Head of caudate nucleus (tissue), 42 donors: Measurements from ENCODE around the gene WDSUB1.

Experiments
- DNase-seq, 42 donors: peaks; one replicate each; pipeline versions ENCODE4 v3.0.0 to v3.0.0-alpha.2; 2020 to 2021; ENCODE audit warnings: mixed read lengths in 7 of 42
- intact Hi-C: fragments of 100-400 bp; cut with DNase I; formaldehyde crosslinking; loops from one replicate; pipeline ENCODE4 v1.15.0; 2022

WDSUB1 gene

DNA sequence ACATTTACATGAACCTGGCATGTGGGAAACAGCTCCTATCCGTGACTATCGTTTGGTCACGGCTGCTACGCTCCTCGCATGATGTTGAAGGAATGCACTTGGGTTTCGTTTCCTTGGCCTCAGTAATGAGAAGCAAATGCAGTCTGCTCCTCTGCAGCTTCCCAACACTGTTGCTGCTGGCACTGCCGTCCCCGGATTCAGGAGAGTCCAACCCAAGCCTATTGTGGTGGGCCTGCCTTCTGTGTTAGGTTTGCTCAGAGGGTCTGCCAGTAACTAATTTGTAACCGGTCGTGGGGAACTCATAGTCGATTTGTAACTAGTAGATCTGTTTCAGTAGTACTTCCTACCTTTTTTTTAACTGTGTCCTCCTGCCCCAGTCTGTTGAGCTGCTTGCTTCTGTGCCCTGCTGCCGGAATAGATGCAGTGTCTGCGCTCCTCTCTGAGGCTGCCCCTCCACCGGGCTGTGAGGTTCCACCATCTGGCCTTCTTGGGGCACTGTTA lies 58.4 kb downstream of the WDSUB1 start:
- intact Hi-C loops = no loop called here
- DNase-seq = peak in 4 of 42 donors; percentile 21 to 50 (median 30)

DNA sequence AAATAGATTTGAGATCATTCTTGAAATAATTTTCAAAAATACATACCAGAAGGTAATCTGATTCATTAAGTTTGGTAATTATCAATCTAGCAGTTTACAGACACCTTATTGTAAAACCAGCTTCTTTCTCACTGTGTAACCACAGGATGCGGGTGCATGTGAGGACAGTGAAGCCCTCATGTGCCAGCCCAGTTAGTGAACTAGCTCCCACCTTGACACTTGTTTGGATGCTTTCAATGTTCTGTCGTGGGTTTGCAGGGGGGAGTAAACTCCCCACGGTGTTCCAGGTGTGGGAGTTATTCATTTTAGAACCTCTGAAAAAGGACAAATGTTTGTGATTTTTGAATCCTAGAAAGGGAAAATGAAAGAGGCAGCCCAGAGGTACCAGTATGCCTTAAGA lies 59.0 kb downstream of the WDSUB1 start:
- peak in 2 of 42 donors; percentile 16 to 40 for DNase-seq
- intact Hi-C loops = no loop called here

DNA sequence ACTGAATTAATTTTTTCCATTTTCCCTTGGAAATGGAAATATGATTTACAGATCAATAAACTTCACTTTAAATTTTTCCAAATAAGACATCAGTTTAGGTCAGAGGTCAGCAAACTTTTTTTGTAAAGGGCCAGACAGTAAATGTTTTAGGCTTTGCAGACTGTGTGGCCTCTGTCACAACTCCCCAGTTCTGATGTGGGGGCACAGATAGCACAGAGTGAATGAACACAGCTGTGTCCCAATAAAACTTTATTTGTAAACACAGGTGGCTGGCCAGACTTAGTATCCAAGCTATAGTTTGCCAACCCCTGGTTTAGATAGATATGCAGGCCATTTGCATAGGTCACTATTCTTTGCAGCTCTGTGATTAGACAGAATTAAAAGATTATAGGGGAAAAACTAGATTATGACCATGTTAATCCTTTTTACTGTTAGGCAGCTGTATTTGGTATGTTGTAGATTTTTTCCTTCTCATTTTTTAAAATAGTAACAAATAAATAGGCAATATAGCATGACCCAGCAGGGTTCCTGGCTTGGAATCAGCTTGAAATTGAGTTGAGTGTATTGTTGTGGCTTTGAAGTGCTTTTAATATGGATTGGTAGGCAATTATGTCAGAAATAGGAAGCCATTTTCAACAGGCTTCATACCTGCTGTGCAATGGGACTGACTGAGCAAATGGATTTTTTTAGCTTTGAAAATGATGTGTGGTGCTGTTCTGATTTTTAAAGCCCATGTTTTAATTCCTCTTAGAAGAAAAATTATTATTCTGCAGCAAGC lies 59.7 kb downstream of the WDSUB1 start:
- DNase-seq = no peak
- intact Hi-C loops = no loop called here

DNA sequence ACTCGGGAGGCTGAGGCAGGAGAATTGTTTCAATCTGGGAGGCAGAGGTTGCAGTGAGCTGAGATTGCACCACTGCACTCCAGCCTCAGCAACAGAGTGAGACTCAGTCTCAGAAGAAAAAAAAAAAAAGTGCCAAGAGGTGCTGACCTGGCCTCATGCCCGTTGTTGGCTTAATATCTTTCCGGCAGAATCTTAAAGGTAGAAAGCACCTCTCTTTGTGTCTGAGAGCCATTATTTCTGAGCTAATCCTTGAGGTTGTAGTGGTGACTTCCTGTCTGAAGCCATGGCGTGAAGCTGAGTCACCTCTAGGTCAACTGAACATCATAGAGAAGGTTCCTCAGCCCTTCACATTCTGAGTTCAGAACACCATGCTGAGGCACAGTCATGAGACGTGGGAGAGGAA lies 60.4 kb downstream of the WDSUB1 start:
- DNase-seq = peak in 1 of 42 donors; percentile 39
- intact Hi-C loops = no loop called here

DNA sequence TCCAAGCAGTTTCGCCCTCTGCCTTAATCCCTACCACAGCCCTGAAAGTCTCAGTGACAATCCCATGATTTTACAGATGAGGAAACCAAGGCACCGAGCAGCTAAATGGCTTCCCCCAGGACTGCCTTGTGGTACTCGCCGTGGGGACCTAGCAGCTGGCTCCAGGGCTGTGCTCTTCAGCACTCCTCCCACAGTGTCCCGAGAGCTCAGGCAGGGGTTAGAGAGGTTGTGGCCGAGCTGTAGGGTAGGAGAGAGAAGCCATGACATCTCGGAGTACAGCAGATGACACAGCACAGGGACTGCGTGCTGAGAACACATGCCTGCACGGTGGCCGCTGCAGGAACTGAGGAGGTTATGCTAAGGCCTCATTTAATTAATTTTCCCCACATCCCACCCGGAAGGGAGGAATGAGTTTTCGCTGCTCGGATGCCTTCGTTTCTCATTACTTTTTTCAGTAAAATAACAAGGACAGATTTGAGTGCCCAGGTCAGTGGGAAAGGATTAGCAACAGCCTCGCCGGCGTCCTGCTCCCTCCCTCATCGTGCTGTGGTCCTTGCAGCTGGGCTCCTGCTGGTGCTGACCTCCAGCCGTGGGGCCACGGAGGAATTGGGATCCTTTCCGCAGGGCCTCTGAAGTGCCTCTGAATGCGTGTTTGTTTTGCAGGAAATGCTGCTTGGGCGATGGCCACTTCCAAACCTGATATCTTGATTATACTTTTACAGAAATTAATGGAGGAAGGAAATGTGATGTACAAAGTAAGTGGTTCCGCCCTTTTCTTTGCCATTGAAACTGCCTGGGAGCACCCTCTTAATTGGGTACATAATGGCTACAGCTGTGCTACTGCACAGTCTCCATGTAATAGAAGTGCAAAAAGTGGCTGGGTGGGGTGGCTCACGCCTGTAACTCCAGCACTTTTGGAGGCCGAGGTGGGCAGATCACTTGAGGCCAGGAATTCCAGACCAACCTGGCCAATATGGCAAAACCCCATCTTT lies 61.2 kb downstream of the WDSUB1 start:
- DNase-seq = peak in 1 of 42 donors; percentile 41
- intact Hi-C loops = no loop called here

DNA sequence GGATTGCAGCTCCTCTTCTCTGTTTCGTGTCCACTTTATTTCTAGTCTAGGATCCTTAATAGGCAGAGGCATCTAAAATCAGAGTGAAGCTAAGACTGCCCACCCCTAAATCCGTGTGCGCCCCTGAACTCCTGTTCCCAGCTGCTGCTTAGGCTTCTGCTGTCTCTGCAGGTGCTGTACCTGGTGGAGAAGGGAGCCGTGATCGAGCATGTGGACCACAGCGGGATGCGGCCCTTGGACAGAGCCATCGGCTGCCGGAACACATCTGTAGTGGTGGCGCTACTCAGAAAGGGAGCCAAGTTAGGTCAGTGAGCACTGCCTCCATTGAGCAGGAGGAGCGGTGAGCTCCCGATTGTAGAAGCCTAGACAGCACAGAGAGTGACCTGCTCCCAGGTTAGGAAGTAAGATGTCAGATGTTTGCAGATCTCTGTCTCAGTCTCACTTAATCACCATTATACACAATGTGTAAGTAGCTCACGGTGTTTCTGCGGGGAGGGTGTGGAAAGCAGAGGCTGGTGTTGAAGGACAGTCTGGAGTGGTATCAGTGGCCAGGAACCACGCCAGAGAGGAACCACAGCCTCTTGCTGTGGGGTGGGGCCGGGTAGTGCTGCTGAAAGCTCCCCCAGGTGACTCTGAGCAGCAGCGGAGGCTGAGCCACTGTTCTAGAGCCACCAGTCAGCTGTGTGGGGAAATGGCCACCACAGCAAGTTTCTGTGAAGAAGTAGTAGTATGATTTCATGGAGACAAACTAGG lies 62.3 kb downstream of the WDSUB1 start:
- intact Hi-C loops = no loop called here

DNA sequence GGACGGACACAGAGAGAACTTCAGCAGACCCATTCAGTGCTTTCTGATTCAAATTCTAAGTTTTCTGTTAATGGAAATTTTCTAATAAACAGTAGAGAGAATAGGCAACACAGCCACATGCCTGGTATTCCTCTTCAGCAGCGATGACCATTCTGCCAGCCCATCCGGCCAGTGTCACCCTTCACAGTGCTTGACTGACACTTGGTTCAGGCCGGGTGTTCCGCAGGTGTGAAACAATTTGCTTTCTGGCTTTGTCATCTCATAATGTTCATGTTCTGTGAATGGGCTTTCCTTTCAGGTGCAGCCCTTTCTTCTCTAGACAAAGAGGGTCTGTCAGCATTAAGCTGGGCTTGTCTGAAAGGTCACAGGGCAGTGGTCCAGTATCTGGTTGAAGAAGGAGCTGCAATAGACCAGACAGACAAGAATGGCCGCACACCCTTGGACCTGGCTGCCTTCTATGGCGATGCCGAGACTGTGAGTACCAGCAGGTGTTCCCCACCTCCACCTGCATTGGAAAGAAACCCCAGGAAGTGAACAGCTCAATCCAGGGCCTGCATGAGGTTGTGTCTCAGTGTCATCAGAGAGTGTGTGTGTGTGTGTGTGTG lies 67.0 kb downstream of the WDSUB1 start:
- intact Hi-C loops = no loop called here
- peak in 1 of 42 donors; percentile 37 for DNase-seq

More for the DNA sequence above, 62.3 kb downstream of the WDSUB1 start:
- DNase-seq = peak in 1 of 42 donors; percentile 28

DNA sequence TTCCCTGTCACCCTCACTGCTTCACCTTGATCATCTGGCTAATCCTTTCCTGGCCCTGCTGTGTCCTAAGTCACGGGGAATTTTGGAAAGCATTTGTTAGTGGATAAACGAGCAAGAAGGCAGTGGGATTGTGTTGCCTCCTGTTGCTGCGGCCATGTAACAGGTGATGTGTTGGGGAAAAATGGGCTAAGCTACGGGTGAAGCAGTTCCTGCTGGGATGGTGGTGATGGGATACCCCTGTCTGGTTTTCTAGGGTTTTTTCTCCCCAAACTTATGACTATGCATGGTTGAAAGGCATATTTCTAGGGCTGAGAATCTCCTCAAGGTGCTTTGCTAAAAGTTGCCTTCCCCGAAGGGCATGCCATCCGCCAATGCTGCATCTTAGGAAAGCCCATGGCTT lies 68.1 kb downstream of the WDSUB1 start:
- DNase-seq = no peak
- intact Hi-C loops = no loop called here

DNA sequence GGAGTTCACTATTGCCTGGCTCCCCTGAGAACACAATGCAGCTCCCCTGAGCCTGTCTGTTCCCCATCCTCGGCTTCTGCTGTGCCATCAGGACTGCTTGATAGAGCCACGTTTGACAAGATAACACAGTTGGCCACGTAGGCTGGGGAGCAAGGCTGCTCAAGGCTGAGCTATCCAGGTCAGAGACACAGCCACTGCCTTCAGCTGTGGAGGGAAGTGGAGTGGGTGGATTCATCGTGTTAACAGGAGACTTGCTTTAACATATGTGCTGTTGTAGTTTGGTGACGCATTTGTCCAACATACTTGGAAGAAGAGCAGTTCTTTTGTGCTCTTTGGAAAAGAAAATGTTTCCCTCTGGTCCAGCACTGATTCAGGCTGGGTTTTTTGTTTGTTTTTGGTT lies 68.8 kb downstream of the WDSUB1 start:
- intact Hi-C loops = no loop called here
- no peak for DNase-seq

DNA sequence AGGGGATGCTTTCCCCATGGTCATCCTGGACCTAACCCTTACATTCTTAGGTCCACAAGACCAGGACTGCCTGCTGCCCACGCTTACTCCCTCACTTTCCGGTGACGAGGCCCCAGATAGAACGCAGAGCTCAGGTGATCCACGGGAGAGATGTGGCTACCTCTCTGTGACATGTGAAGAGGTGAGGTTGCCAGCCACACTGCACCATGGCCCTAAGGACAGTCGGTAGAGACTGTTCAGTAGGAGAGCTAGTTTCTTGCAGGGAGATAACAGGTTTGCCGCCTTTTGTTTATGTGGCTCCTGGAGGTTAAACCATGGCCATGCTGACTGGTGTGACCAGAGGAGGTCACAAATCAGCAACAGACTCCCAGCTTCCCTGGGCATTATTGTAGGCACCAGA lies 71.4 kb downstream of the WDSUB1 start:
- intact Hi-C loops = no loop called here
- no peak for DNase-seq

DNA sequence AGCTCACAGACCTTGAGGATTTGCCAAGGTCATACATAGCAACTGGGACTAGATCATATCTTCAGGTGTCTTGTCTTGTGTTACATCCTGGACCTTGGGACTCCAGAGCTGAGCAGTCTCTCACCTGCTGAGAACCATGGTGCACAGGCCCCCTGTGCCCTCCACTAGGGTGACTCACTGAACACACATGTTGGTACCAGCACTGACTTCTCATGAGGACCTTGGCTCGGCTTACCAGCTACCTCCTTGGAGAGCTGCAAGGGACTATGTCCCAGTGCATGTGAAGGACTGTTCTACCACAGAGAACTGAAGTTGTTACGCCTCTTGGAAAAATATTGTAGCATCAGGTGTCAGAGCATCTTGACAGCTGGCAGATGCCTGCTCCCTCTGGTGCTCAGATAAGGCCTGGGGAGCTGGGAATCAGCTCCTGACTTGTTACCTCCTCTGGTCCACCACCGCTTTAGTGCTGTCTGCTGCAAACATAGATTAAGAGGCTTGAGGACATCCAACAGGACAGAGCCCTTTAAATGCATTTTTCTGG lies 72.1 kb downstream of the WDSUB1 start:
- no peak for DNase-seq
- intact Hi-C loops = no loop called here

DNA sequence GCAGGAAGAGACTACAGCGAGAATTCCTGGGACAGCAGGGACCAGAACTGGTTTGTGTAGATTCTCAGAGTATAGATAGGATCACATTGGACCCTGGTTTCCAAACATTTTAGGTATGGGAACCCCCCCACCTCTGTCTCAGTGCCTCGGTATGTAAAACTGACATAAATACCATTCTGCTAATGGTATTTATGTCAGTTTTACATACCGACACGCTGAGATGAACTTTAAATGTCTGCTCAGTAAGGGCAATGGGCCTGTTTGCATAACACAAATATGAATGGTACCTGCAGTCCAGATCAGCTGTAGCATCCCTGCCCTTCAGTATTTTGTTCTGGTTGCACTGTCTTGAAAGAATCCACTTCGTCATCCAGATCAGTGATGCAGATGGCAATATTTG lies 73.2 kb downstream of the WDSUB1 start:
- intact Hi-C loops = no loop called here
- DNase-seq = no peak

DNA sequence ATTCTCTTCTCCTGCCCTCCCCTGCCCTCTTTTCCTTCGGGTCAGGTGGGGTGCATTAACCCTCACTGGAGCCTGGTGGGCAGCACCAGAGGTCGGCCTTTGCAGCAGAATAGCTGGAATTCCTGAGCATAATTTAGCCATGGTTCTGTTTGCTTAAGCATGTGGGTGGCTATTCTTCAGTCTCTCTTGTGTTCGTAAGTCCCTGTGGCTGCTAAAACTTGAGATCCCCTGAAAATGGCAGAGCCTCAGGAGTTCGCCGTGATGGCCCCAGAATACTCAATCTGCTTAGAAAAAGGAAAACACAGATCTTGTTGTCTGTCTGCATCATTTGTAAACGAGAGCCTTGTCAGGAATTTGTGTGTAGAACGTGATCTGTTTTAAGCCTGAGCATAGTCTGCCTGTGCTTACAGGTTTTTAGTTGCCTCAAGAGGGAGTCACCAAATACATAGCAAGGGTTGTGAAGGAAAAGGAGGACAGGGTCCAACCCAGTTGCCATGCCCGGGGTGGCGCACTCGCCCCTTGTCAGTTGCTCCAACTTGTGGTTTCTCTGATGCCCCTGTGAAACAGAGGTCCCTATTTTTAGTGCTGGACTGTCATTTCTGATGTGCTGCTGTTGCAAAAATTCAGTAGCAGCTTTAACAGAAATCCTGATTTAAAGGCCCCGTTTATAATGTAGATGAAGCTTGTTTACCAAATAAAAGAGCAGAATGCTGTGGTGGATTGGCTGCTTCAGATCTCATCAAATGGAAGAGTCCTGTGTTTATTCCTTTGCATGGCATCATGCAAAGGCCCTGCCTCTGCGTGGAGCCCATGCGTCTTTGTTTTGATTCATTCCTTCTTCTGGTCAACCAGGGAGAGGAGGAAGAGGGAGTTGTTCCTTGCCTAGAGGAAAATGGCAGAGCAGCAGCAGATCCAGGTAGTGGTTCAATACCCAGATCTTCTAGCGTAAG lies 74.8 kb downstream of the WDSUB1 start:
- intact Hi-C loops = no loop called here
- peak in 4 of 42 donors; percentile 18 to 61 (median 38) for DNase-seq

DNA sequence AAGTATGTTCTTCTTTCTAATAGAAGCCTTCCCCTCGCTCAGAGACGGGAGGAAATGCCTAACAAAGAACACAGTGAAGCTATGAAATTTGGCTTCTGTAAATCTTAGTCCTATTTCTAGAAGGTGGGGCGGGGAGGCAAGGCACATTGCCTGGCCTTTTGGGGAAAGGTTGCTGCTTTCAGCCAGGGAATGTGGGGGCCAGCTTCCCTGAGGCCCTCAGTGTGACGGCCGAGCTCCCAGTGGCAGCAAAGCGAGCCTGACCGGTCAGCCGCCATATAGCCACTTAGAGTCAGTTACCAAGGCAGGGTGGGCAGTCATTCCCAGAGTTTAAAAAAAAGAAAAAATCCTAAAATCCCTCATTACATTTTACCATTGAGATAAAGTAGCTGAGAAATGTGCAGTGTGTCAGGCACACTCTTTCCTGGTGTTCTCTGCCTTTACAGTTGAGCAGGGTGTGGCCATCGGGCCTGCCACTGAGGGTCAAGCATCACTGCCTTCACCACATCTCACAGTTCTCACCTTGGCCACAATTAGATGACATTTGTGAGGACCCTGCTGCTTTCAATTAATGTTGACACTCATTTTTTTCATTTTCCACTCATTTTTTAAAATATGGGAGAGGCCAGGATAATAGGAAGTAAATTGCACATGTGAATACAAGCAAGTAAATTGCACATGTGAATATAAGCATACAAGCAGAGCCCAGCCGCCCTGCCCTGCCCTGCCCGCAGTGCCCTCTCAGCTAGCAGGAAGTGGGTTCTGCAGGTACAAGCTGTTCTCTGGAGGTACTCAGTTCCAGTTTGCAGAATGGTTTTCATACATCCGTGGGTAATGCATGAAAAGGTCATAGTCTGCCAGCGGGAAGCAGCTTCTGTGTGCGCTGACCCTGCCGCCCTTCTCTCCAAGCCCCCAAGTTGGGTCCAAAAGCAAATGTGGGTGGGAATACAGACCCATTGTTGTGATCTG lies 76.9 kb downstream of the WDSUB1 start:
- intact Hi-C loops = no loop called here
- no peak for DNase-seq

DNA sequence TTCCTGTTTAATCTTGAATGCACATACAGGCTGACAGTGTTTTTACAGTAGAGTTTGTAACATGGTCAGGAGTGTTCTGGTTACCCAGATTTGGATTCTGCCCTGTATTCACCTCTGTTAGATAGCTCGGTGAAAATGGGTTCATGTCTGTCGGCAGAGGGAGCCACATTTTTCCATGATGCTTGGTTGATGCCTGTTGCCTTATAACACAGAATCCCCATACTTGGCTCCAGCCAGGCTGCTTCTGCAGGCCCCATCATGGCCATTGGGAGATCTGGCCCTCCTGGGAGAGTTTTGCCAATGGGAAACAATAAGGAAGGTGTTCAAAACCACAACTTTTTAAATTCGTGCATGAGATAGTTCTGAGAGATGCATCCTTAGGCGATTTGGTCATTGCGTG lies 78.1 kb downstream of the WDSUB1 start:
- DNase-seq = no peak
- intact Hi-C loops = no loop called here

DNA sequence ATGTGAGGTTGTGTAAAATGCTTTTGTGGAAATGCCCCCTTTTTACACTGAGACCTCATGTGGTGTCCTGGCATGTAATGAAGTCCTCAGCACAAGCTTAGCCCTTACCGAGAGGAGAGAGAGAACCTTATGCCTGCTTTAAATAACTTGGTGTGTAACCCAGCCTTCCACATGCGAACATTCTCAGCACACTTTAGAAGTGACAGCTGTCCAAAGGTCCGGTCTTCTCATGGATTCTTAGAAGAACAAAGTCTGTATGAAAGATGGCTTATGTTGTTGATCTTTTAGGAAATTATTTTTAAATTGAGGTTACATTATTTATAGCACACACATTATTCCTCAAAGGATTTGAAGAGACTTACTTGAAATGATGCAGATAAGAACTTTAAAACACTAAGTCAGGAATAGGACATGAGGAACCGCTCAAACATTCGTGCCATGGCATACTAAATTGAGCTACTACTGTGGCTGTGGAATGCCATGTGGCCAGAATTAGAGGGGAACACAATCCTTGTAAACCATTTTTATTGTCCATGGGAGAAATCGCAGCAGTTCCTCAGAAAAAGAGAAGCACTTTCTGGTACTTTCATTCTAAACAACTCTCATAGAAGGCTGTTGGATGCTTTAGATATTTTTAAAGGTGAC lies 79.6 kb downstream of the WDSUB1 start:
- DNase-seq = no peak

More for the DNA sequence above, 79.6 kb downstream of the WDSUB1 start:
- intact Hi-C loops = no loop called here
